ENCODE results near the gene COL4A1.

The COL4A1 gene

GRCh38 chr13:110341445-110342244, 34.7 kb upstream of the COL4A1 start:
- DNase-seq (ENCODE audit: low read depth in 2 of 2) = no peak

- DNase-seq (ENCODE audit: low read depth in 2 of 2) = peak; percentile 51 to 63
Measured at GRCh38 chr13:110340812-110341444, 34.0 kb upstream of the COL4A1 start.

- DNase-seq (ENCODE audit: low read depth in 2 of 2) = no peak
Measured at GRCh38 chr13:110339975-110340550, 33.1 kb upstream of the COL4A1 start.

GRCh38 chr13:110339263-110339662, 32.3 kb upstream of the COL4A1 start:
- no peak for DNase-seq (ENCODE audit: low read depth in 2 of 2)

- DNase-seq (ENCODE audit: low read depth in 2 of 2) = no peak
Measured at GRCh38 chr13:110338441-110339101, 31.6 kb upstream of the COL4A1 start.

- no peak for DNase-seq (ENCODE audit: low read depth in 2 of 2)
Measured at GRCh38 chr13:110337247-110337646, 30.3 kb upstream of the COL4A1 start.

GRCh38 chr13:110336681-110337080, 29.7 kb upstream of the COL4A1 start:
- DNase-seq (ENCODE audit: low read depth in 2 of 2) = no peak

GRCh38 chr13:110336108-110336507, 29.2 kb upstream of the COL4A1 start:
- DNase-seq (ENCODE audit: low read depth in 2 of 2) = no peak

GRCh38 chr13:110334841-110335490, 28.0 kb upstream of the COL4A1 start:
- DNase-seq (ENCODE audit: low read depth in 2 of 2) = no peak

GRCh38 chr13:110334256-110334655, 27.3 kb upstream of the COL4A1 start:
- no peak for DNase-seq (ENCODE audit: low read depth in 2 of 2)

GRCh38 chr13:110333837-110334236, 26.9 kb upstream of the COL4A1 start:
- DNase-seq (ENCODE audit: low read depth in 2 of 2) = no peak

- no peak for DNase-seq (ENCODE audit: low read depth in 2 of 2)
Measured at GRCh38 chr13:110332750-110333149, 25.8 kb upstream of the COL4A1 start.

GRCh38 chr13:110331362-110331761, 24.4 kb upstream of the COL4A1 start:
- DNase-seq (ENCODE audit: low read depth in 2 of 2) = no peak

- no peak for DNase-seq (ENCODE audit: low read depth in 2 of 2)
Measured at GRCh38 chr13:110330491-110331011, 23.6 kb upstream of the COL4A1 start.

- no peak for DNase-seq (ENCODE audit: low read depth in 2 of 2)
Measured at GRCh38 chr13:110329798-110330461, 23.0 kb upstream of the COL4A1 start.

- no peak for DNase-seq (ENCODE audit: low read depth in 2 of 2)
Measured at GRCh38 chr13:110329258-110329657, 22.3 kb upstream of the COL4A1 start.

GRCh38 chr13:110328573-110328972, 21.6 kb upstream of the COL4A1 start:
- no peak for DNase-seq (ENCODE audit: low read depth in 2 of 2)

GRCh38 chr13:110327051-110327721, 20.2 kb upstream of the COL4A1 start:
- no peak for DNase-seq (ENCODE audit: low read depth in 2 of 2)

- DNase-seq (ENCODE audit: low read depth in 2 of 2) = no peak
Measured at GRCh38 chr13:110326263-110326904, 19.4 kb upstream of the COL4A1 start.

All from stimulated activated CD4-positive, alpha-beta T cell treated with anti-CD3 and anti-CD28 coated beads, Interleukin-15, amount 100 ng/mL, for 48 hours (primary cell).